Measurements from ENCODE around the gene MST1. TPM values are rescaled to one million over a fixed set of nuclear protein-coding genes. Genes with fewer than 3 reads are reported as not detected.
A peak's percentile ranks its signal among the peaks of the same experiment; 100 is the strongest.

Gene MST1
- total and polyA plus RNA-seq, 9 of the 15 experiments (the other 6 are each of a cell fraction or from before 2014, with no cell fraction given), result 0.08 to 1.8 (median 0.40) TPM

DNA sequence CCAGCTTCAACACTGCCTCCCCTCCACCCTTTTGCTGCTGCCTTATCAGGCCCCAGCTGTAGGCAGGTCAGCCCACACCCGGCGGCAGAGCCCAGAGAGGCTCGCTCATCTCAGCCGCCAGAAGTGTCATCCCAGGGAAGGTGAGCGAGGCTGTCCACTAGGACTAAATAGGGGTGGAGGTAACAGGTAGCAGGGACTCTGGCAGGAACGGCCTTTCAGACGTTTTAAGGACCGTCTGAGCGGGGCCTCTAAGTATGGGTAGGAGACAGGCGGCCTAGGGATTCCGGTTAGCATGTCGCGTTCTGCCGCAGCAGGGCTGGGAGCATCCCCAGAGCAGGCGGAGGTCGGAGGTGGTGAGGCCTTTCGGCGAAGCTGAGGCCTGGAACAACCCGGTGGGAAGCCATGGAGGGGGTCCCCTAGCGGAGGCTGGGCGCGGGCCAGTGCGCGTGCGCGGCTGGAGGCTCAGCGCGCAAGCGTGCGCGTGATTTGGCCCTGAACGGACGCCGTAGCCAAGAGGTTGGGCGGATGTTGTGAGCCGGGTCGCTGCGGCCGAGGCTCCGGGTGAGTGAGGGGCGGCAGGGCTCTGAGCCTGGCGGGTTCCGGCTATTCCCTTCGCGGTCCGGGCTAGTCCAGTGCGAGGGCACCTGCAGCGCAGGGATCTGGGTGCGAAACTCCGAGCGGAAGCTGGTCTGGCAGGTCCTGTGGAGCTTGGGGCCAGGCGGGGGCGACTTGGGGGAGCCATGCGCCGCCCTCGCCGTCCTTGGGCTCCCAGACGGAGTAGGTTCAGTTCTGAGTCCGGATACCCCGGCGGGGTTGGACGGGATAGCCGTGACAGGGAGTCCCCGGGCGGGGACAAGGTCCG is at the start of gene MST1, which contains the start of gene RNF123 (continued):
- TF ChIP-seq ZNF239 (CRISPR knock-in tag; IDR thresholded peaks at IDR 0.05), result no peak
- TF ChIP-seq PURB (CRISPR knock-in tag; IDR thresholded peaks at IDR 0.05; ENCODE audit: low read depth), result no peak
- no peak for TF ChIP-seq ZNF384 (IDR thresholded peaks at IDR 0.05; ENCODE audit: low read depth, low read length)
- TF ChIP-seq CHD2 (IDR thresholded peaks at IDR 0.05; ENCODE audit: low read depth, low read length), result no peak
- TF ChIP-seq, protein P1, sequence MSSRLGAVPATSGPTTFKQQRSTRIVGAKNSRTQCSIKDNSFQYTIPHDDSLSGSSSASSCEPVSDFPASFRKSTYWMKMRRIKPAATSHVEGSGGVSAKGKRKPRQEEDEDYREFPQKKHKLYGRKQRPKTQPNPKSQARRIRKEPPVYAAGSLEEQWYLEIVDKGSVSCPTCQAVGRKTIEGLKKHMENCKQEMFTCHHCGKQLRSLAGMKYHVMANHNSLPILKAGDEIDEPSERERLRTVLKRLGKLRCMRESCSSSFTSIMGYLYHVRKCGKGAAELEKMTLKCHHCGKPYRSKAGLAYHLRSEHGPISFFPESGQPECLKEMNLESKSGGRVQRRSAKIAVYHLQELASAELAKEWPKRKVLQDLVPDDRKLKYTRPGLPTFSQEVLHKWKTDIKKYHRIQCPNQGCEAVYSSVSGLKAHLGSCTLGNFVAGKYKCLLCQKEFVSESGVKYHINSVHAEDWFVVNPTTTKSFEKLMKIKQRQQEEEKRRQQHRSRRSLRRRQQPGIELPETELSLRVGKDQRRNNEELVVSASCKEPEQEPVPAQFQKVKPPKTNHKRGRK (tag; IDR thresholded peaks at IDR 0.05), result no peak
- TF ChIP-seq HNRNPH1 (optimal IDR thresholded peaks at IDR 0.05; ENCODE audit: low read depth, low read length), result no peak
- TF ChIP-seq SIRT6 (IDR thresholded peaks at IDR 0.05; ENCODE audit: low read depth, low read length), result no peak
- no peak for TF ChIP-seq SP2 (IDR thresholded peaks at IDR 0.05; ENCODE audit: extremely low read depth, low read depth, low read length, poor library complexity, severe bottlenecking)
- TF ChIP-seq, protein P2, sequence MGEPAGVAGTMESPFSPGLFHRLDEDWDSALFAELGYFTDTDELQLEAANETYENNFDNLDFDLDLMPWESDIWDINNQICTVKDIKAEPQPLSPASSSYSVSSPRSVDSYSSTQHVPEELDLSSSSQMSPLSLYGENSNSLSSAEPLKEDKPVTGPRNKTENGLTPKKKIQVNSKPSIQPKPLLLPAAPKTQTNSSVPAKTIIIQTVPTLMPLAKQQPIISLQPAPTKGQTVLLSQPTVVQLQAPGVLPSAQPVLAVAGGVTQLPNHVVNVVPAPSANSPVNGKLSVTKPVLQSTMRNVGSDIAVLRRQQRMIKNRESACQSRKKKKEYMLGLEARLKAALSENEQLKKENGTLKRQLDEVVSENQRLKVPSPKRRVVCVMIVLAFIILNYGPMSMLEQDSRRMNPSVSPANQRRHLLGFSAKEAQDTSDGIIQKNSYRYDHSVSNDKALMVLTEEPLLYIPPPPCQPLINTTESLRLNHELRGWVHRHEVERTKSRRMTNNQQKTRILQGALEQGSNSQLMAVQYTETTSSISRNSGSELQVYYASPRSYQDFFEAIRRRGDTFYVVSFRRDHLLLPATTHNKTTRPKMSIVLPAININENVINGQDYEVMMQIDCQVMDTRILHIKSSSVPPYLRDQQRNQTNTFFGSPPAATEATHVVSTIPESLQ (CRISPR knock-in tag; IDR thresholded peaks at IDR 0.05), result no peak
- TF ChIP-seq STAG1 (CRISPR knock-in tag; IDR thresholded peaks at IDR 0.05; ENCODE audit: borderline replicate concordance), result no peak
- TF ChIP-seq, protein P3, sequence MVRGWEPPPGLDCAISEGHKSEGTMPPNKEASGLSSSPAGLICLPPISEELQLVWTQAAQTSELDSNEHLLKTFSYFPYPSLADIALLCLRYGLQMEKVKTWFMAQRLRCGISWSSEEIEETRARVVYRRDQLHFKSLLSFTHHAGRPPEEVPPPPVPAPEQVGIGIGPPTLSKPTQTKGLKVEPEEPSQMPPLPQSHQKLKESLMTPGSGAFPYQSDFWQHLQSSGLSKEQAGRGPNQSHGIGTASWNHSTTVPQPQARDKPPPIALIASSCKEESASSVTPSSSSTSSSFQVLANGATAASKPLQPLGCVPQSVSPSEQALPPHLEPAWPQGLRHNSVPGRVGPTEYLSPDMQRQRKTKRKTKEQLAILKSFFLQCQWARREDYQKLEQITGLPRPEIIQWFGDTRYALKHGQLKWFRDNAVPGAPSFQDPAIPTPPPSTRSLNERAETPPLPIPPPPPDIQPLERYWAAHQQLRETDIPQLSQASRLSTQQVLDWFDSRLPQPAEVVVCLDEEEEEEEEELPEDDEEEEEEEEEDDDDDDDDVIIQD (CRISPR knock-in tag; IDR thresholded peaks at IDR 0.05), result no peak
- TF ChIP-seq SIN3A (IDR thresholded peaks at IDR 0.05; ENCODE audit: borderline replicate concordance in 2 of 2, control insufficient read depth in 1 of 2, low read depth in 2 of 2, low read length in 2 of 2), result peak in 1 of 2 experiments; percentile 36; a peak in 2 of 4 replicates
- TF ChIP-seq, protein P4, sequence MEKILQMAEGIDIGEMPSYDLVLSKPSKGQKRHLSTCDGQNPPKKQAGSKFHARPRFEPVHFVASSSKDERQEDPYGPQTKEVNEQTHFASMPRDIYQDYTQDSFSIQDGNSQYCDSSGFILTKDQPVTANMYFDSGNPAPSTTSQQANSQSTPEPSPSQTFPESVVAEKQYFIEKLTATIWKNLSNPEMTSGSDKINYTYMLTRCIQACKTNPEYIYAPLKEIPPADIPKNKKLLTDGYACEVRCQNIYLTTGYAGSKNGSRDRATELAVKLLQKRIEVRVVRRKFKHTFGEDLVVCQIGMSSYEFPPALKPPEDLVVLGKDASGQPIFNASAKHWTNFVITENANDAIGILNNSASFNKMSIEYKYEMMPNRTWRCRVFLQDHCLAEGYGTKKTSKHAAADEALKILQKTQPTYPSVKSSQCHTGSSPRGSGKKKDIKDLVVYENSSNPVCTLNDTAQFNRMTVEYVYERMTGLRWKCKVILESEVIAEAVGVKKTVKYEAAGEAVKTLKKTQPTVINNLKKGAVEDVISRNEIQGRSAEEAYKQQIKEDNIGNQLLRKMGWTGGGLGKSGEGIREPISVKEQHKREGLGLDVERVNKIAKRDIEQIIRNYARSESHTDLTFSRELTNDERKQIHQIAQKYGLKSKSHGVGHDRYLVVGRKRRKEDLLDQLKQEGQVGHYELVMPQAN (IDR thresholded peaks at IDR 0.05; ENCODE audit: borderline replicate concordance), result peak; percentile 74; the same call in 1 of the 2 replicates
- no peak for TF ChIP-seq FOXM1 (IDR thresholded peaks at IDR 0.05; ENCODE audit: low read depth)
- TF ChIP-seq FOXM1 (CRISPR knock-in tag; IDR thresholded peaks at IDR 0.05; ENCODE audit: low read depth), result no peak
- no peak for TF ChIP-seq ZNF184 (CRISPR knock-in tag; IDR thresholded peaks at IDR 0.05)
- no peak for TF ChIP-seq PYGO2 (tag; IDR thresholded peaks at IDR 0.05)
- no peak for TF ChIP-seq XRCC5 (IDR thresholded peaks at IDR 0.05; ENCODE audit: low read depth, low read length)
